NCI-H1694 (cell line): ENCODE data around the gene KATNA1.

ENCODE experiments used
- DNase-seq: peaks from one replicate; lab custom pipeline; 2025; lab: John Stamatoyannopoulos, UW

The KATNA1 gene

DNA sequence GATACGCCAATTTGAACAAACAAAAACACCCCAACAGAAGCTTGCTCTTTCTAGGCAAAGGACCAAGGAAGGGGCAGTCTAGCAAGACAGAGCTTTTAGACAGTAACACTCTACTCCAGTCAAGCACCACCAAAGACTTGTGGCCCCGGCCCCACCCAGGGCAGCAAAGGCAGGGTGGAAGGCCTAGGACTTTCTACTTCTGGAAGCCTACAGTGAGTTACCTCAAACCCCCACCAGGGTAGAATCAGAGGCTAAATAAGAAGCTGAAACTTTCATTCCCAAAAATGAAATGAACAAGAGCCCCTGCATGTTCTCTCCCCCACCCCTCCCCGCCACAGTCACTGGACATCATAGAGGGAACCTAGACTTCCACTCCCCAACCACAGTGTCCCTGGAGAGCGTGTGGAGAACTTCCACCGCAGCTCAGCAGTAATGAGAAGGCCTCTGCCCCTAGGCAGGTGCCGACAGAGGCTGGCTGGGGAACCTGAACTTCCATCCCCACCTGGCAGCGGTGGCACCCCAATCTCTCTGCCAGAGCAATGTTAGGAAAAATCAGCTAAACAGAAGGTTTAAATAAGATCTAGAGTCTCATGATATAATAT, 40.0 kb downstream of the KATNA1 start:
- no peak for DNase-seq

DNA sequence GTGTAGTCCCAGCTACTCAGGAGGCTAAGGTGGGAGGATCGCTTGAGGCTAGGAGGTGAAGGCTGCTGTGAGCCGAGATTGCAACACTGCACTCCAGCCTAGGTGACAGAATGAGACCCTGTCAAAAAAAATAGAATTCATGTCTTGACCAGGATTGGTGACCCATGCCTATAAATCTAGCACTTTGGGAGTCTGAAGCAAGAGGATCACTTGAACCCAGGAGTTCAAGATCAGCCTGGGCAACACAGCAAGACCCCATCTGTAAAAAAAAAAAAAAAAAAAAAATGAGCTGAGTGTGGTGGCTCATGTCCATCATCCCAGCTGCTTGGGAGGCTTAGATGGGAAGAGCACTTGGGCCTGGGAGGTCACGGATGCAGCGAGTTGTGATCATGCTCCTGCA, 48.0 kb downstream of the KATNA1 start:
- DNase-seq: no peak

DNA sequence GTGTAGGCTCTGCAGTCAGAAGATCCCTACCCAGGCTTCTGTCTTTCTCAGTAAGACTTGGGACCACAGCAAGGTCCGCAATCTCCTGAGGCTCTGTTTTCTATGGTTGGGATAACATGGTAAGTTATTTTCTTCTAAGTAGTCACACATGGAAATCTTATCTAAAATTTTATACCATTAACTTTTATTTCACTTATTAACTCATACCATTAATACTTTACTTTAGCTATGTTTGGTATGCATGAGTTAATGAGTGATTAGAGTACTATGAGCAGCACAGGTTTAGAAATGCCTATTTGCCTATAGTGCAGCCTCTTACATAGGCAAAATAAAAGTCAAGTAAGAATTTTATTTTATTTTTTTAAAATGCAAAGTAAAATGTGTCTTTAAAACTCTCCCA, 55.1 kb downstream of the KATNA1 start:
- DNase-seq: no peak

DNA sequence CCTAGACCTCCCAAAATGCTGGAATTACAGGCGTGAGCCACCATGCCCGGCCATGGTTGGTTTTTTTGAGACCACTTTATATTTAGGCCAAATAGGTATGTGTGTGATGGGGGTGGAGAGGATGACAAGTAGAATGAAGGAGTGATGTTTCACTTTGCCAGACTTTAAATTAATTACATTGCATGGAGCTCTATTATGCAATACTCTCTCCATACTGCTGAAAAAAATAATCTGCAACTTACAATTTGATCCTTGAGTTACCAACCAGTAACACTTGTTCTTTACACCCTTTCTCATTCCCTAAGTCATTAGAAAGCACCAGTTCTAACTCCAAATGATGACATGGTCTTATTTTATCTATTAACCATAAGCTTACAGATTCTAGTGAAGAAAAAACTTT, 55.5 kb downstream of the KATNA1 start:
- DNase-seq: no peak

DNA sequence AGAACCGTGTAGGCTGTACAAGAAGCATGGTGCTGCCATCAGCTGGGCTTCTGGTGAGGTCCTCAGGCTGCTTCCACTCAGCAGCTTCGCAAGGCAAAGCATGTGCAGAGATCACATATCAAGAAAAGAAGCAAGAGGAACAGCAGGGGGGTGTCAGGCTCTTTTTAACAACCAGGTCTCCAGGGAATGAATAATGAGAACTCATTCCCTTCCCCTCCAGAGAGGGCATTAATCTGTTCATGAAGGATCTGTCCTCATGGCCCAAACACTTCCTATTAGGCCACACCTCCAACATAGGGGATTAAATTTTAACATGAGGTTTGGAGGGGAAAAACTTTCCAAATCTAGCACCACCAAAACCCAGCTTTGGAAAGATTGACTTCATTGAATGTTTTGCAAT, 62.4 kb downstream of the KATNA1 start:
- DNase-seq: no peak

DNA sequence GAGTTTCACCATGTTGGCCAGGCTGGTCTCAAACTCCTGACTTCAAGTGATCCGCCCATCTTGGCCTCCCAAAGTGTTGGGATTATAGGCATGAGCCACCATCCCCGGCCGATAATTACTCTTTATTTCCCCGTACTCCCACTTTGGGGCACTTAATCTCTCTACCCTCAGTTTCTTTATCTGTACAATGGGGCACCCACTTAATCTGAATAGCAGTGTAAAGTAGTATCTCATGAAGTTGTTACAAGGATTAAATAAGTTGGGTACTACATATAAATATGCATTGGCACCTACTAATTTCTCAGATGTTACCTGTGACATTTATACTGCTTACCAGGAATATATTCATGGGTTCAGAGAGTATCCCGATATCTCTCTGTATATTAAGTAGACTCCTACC, 67.2 kb downstream of the KATNA1 start:
- no peak for DNase-seq

DNA sequence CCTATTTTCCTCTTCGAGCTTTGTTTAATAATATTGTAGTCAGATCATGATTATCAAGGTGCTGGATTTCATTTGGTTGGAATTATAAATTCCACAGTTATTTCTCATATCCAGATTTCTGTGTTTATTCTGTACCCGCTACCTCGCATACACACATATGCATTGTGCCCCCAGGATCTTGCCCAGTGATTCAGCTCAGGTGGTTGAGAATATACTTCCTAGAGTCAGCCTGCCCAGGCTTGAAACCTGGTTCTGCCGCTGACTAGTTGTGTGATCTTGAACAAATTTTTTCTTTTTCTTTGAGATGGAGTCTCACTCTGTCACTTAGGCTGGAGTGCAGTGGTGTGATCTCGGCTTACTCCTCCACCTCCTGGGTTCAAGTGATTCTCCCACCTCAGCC, 67.6 kb downstream of the KATNA1 start:
- DNase-seq: no peak

DNA sequence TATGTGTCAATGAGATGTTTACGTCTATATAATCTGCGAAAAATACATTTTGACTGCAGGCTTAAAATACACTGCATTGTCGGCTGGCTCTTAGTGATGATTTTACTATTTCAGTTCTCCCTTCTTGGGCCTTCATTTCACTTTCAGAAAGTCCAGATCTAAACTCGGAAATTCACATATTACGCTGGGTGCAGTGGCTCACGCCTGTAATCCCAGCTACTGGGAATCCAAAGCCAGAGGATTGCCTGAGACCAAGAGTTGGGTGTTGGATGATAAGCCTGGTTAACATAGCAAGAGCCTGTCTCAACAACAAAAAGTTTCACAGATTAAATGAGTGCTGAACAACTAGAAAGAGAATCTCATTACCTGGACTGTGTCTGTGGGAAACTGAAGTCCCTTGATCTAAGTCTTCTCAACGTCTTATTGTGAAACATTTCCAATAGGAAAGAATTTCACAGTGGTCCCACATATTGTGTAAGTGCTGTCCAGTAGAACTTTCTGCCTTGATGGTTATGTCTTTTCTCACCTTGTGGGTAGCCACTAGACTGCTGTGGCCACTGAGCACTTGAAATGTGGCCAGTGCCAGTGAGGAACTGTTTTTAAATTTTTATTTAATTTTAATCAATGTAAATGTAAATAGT, 80.4 kb downstream of the KATNA1 start:
- DNase-seq: no peak

DNA sequence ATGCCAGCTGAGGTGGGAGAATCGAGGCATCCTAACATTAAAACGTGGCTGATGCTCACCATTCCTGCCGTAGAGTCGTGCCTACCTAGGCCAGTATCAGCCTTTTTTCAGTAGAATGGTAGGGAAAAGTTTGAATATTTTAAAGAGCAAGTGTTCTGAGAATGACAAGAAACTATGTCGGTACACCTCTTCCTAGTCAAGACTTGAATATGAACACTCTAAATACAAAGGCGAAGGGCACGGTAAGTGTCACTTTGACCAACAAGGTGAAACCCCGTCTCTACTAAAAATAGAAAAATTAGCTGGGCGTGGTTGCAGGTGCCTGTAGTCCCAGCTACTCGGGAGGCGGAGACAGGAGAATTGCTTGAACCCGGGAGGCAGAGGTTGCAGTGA, 81.3 kb downstream of the KATNA1 start:
- DNase-seq: no peak

DNA sequence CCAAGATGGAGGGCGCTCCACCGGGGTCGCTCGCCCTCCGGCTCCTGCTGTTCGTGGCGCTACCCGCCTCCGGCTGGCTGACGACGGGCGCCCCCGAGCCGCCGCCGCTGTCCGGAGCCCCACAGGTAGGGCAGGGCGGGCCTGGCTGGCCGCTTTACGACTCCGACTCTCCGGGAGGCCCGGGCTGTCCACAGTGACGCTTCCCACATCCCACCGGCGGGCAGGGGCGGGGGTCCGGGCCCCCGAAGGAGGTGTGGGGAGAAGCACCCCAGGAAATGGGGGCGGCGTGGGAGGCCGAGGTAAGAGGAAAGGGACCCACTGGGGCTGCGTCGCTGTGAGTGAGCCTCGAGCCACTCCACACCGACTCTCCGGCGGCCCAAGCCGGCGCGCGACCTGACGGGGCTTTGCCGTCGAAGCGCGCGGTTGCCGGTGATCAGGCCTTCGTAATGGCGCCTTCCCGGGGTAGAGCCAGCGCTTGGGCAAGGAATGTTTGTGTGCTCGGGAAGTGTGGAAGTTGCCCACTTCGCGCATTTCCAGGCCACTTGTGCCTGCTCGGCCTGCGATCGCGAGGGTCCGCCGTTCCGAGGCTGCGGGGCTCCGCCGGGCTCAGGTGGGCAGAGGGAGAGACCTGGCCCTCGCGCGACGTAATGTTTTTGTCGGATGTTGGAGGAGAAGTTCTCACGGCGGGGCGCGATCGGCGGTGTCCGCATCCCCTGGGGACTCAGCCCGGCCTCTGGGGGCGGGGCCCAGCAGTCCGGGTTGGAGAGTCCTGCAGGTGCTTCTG, 81.9 kb downstream of the KATNA1 start:
- no peak for DNase-seq

DNA sequence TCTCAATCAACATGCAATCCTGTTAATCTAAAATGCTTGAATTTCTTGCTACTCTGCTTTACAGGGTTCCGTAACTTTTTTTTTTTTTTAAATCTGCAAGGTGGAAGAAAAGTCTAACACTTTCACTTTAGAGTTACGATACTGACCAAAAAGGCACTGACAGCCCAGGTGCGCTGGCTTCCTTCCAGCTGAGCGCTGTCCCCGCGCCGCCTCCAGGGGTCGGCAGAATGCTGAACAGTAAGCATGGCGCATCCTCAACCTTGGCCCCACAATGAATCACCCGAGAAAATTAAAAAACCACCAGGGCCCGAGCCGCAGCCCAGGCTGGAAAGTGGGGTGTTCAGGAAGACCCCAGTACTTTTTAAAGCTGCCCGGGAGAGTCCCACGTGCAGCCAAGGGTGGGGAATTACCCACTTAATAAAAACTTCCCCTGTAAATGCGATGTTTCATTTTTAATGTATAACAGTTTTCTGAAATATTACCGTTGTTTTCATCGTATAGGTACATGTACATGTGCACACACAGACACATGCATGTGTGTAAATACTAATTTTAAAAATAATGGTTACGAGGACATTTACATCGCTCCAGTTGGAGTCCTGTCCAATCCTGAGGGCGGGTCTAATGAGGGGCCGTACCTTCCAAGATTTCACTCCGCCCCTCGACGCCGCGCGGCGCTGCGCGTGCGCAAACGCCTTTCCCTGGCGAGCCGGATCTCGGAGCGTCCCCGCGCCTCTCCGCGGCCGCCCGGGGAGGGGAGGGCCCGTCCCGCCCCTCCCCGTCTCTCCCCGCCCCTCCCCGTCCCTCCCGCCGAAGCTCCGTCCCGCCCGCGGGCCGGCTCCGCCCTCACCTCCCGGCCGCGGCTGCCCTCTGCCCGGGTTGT, 82.7 kb downstream of the KATNA1 start, which contains the start of gene GINM1:
GINM1 (plus strand) TSS at position 849 of the 883 bp plus-strand sequence. CDS start 40 bp downstream, outside the sequence.
- DNase-seq: peak; percentile 64

DNA sequence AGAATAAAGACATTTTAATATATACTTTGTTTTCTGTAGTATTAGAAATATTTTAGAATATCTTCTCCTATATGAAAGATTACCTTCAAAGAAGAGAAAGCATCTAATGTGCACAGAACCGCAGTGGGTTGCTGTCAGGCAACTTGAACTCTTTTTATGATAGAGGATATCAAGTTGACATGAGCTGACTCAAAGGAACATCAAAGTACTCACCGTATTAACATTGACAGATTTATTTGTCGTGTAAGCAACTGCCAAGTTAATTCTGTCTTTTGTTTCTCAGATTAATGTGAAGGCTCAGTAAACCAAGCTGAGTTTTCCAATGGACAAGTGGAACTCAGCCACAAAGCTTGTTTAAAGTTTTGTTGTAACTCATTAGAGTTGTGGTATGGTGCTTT, 84.6 kb downstream of the KATNA1 start:
- no peak for DNase-seq

DNA sequence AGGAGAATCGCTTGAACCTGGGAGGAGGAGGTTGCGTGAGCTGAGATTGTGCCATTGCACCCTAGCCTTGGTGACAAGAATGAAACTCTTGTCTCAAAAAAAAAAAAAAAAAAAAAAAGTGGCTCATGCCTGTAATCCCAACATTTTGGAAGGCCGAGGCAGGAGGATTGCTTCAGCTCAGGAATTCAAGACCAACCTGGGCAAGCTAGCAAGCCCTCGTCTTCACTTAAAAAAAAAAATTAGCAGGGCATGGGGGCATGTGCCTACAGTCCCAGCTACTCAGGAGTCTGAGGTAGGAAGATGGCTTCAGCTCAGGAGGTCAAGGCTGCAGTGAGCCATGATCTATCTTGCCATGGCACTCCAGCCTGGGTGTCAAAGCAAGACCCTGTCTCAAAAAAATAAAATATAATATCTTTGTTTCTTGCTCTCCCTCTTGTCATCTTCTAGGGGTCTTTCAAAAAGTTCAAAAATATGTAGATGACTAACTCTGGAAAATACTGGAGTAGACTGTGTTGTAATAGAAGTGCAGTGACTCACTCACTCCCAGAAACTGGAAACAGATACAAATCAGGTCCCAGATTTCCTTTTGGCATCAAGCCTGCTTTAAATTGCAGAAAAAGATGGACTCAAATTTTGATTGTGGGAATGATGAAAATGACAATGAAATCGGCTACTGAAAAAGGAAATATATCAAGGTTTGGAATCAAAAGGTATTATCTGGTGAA, 85.1 kb downstream of the KATNA1 start:
- no peak for DNase-seq

DNA sequence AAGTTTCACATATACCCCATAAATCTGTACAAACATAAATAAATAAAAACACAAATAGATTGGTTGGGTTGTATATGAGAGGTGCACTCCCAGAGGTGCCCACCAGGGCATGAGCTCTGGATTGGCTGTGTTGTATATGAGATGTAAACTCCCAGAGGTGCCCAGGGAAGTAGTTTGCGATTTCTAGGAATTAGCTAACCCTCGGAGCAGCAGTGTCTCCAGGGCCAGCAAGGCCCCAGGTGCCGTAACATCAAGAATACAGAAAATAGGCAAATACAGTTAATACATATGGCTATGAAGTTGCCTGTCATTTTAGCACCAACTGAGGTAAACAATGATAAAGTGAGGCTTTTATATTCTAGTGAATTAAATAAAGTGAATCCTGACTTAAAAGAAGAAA, 87.8 kb downstream of the KATNA1 start:
- peak; percentile 38 for DNase-seq

DNA sequence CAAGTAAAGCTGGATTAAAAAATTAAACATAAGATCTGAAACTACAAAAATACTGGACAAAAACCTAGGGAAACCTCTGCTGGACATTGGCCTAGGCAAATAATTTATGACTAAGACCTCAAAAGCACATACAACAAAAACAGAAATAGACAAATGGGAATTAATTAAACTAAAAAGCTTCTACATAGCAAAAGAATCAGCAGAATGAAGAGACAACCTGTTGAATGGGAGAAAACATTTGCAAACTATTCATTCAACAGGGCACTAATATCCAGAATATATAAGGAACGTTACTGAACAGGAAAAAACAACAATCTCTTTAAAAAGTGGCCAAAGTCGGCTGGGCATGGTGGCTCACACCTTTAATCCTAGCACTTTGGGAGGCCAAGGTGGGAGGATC, 89.1 kb downstream of the KATNA1 start:
- DNase-seq: no peak

DNA sequence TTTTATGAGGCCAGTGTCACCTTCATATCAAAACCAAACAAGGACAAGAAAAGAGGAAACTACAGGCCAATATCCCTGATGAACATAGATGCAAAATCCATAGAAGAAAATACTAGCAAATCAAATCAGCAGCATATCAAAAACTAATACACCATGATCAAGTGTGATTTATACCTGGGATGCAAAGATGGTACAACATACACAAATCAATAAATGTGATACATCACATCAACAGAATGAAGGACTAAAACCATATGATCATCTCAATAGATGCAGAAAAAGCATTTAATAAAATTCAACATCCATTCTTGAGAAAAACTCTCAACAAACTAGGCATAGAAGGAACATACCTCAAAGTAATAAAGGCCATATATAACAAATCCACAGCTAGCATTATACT, 90.5 kb downstream of the KATNA1 start:
- DNase-seq: no peak

DNA sequence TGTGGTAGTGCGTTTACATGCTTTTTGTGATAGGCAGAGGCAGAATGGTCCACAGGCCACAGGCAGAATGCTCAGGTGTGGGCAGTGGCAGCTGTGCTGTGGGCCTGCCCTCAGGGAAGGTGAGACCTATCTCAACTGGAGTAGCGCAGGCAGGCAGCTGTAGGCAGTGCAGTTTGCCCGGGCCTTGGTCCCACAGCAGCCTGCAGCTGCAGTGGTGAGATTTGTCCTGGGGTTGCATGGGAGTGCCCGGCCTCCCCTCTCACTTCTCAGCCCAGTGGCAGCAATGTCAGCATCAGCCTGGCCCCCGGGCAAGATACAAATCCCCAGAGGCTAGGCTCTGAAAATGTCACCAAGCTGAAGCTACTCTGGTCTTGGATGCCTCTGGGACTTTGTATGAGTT, 96.6 kb downstream of the KATNA1 start:
- DNase-seq: no peak

DNA sequence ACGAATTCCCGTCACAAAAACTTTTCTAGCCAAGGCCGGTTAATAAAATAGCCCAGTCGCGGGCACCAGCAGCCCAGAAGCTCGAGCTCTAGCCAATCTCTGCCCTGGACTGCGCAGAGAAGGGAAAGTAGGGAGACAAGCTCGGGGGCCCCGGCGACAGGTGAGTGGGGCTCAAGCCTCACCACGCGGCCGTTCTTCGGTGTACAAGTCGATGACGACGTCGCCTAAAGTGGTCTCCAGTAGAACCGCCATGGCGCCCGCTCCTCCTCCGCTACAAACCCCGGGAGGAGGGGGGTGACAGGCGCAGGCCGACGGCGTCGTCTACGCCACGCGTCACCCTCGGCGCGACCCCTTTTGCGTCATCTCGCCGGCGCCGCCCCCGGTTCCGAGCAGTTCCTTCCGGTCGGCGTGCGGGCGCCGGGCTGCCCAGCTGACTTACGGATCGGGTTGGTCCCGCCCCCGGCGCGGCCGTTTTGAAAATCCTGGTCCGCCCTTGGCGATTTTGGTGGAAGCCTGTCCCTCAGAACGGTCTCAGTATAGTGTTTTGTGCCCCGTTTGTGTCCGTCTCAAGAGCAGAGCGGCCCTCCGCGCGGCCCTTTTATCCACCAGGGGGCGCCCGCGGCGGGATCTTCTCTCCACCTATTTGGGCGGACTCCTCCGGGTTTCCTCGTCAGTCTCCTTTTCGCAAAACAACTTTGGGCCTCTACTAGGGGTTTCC, 102.6 kb downstream of the KATNA1 start, which contains the start of gene PPIL4:
PPIL4 (minus strand) TSS at position 290 of the 718 bp plus-strand sequence; CDS start at position 252, 38 bp downstream.
- peak; percentile 78 for DNase-seq

DNA sequence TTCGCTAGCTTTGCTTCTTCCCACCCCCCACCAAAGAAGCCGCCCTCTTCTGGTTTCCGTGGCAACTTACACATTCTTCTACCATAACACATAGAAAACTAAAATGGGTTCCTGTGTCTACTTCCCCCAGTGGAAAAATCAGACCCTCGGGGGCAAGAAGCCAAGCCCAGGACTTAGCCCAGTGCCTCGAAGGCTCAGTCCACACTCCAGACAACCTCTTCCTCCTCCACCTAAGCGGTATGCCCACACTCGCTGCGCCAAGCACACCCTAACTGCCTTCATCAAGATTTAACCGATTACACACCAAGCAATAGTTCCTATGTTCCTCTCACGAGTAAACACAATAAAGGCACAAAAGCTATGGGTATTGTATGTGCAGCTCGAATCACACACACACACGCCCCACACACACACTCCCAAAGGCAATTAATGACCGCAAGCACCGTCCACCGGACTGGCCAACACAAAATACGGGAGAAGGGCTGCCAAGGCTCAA, 103.2 kb downstream of the KATNA1 start:
- DNase-seq: no peak
